ENCODE measurements around the gene PRR14.
A peak's percentile ranks its signal among the peaks of the same experiment; 100 is the strongest.

PRR14 gene

GRCh38 chr16:30649725-30650368 is 913 bp upstream of the PRR14 start (continued):
- no peak for TF ChIP-seq ZNF639 (tag by site-specific recombination; IDR thresholded peaks at IDR 0.05)
- TF ChIP-seq ZNF501 (tag by site-specific recombination; IDR thresholded peaks at IDR 0.05): peak; percentile 41; the same call in 1 of the 2 replicates
- TF ChIP-seq KLF16 (tag by site-specific recombination; IDR thresholded peaks at IDR 0.05): no peak
- TF ChIP-seq ZNF580 (tag by site-specific recombination; IDR thresholded peaks at IDR 0.05): no peak
- no peak for TF ChIP-seq ZNF132 (tag by site-specific recombination; IDR thresholded peaks at IDR 0.05; ENCODE audit: borderline replicate concordance)
- no peak for TF ChIP-seq ZFP3 (tag by site-specific recombination; IDR thresholded peaks at IDR 0.05; ENCODE audit: low read depth)

- Histone ChIP-seq H3K4me3 (ENCODE audit: low read depth, low read length) (peak overlapping the region; percentile 80), H3K27ac (ENCODE audit: extremely low read depth, low read depth, low read length) (peak overlapping the region; percentile 91), H3K36me3 (ENCODE audit: control insufficient read depth in 2 of 2, insufficient read depth in 1 of 2, low read length in 2 of 2) (peaks cover 11 to 43% of the 10 kb centered on the region in 2 experiments; a peak in 2 of 3 replicates), H3K9me3 (ENCODE audit: control insufficient read depth, insufficient read depth, low read depth, low read length) (no peaks in the 10 kb centered on the region), H3K4me1 (ENCODE audit: control insufficient read depth, insufficient read depth, low read length) (no peaks in the 10 kb centered on the region)
- CTCF ChIA-PET: interaction anchor here (0.6 to 2.1 kb wide), 11 partner anchors 8 to 154 kb away, joined by 3 to 9 read pairs (median 4); no protein-coding TSS in a partner anchor
- POLR2A ChIA-PET: interaction anchor here (0.7 to 2.2 kb wide), 21 partner anchors 8 to 598 kb away, joined by 3 to 21 read pairs (median 5); partner anchors contain the start of genes ALDOA, DCTPP1, FBRS and PHKG2
- no peak for TF ChIP-seq BCL11B (tag by site-specific recombination; IDR thresholded peaks at IDR 0.05; ENCODE audit: low read depth)
- no peak for TF ChIP-seq ZBTB1 (tag by site-specific recombination; IDR thresholded peaks at IDR 0.05)
- TF ChIP-seq ZNF10 (tag by site-specific recombination; IDR thresholded peaks at IDR 0.05): no peak
- TF ChIP-seq ZNF777 (tag by site-specific recombination; IDR thresholded peaks at IDR 0.05; ENCODE audit: borderline replicate concordance): no peak; the same call in 1 of the 2 replicates
- no peak for TF ChIP-seq ZNF302 (tag by site-specific recombination; IDR thresholded peaks at IDR 0.05; ENCODE audit: low read depth)
- TF ChIP-seq ZBTB6 (tag by site-specific recombination; IDR thresholded peaks at IDR 0.05): no peak; the same call in 1 of the 2 replicates
- TF ChIP-seq ZNF248 (tag by site-specific recombination; IDR thresholded peaks at IDR 0.05): no peak
- TF ChIP-seq ZNF184 (tag by site-specific recombination; IDR thresholded peaks at IDR 0.05): no peak
- no peak for TF ChIP-seq ZNF423 (tag by site-specific recombination; IDR thresholded peaks at IDR 0.05)
- no peak for TF ChIP-seq HOXC10 (CRISPR knock-in tag; IDR thresholded peaks at IDR 0.05)
- no peak; the same call in 1 of the 2 replicates for TF ChIP-seq MZF1 (tag by site-specific recombination; IDR thresholded peaks at IDR 0.05; ENCODE audit: borderline replicate concordance)
- no peak; the same call in 1 of the 2 replicates for TF ChIP-seq ZNF558 (tag by site-specific recombination; IDR thresholded peaks at IDR 0.05)
- 0 out of 2 replicates have a peak, but pooled peaks have one; percentile 10 for TF ChIP-seq ZNF501 (tag by site-specific recombination; IDR thresholded peaks at IDR 0.05)
- peak; percentile 12; the same call in 1 of the 2 replicates for TF ChIP-seq ZNF266 (tag by site-specific recombination; IDR thresholded peaks at IDR 0.05; ENCODE audit: low read depth)
- TF ChIP-seq ZNF76 (tag by site-specific recombination; IDR thresholded peaks at IDR 0.05; ENCODE audit: borderline replicate concordance, low read depth): peak; percentile 82
- no peak for TF ChIP-seq ZNF654 (tag by site-specific recombination; IDR thresholded peaks at IDR 0.05; ENCODE audit: low read depth)
- no peak for TF ChIP-seq OVOL3 (tag by site-specific recombination; IDR thresholded peaks at IDR 0.05)
- no peak for TF ChIP-seq ZNF629 (tag by site-specific recombination; IDR thresholded peaks at IDR 0.05)
- TF ChIP-seq ZBTB26 (tag by site-specific recombination; optimal IDR thresholded peaks at IDR 0.05): peak; percentile 51
- 0 out of 2 replicates have a peak, but pooled peaks have one; percentile 23 for TF ChIP-seq ZBTB44 (tag by site-specific recombination; IDR thresholded peaks at IDR 0.05)
- no peak for TF ChIP-seq ZNF645 (tag by site-specific recombination; IDR thresholded peaks at IDR 0.05)
- no peak for TF ChIP-seq ZNF548 (tag by site-specific recombination; IDR thresholded peaks at IDR 0.05)
- TF ChIP-seq ZNF670 (tag by site-specific recombination; IDR thresholded peaks at IDR 0.05; ENCODE audit: low read depth): no peak
Observed at GRCh38 chr16:30651124-30652004, 604 bp downstream of the PRR14 start.
